GM18498 (cell line): Measurements from ENCODE around the gene SCGN.

Experiments
- ATAC-seq: cut with Tn5 transposase; IDR thresholded peaks from one replicate; pipeline ENCODE4 v1.9.1; 2021; ENCODE audit warnings: mild to moderate bottlenecking, moderate library complexity; ENCODE audit not compliant: unreplicated experiment

The SCGN gene

GRCh38 chr6:25684565-25684964, 32.5 kb downstream of the SCGN start:
- no peak for ATAC-seq

GRCh38 chr6:25685251-25685650, 33.2 kb downstream of the SCGN start:
- no peak for ATAC-seq

GRCh38 chr6:25685896-25686295, 33.9 kb downstream of the SCGN start:
- ATAC-seq = no peak

- no peak for ATAC-seq
Observed at GRCh38 chr6:25686856-25687255, 34.8 kb downstream of the SCGN start.

- no peak for ATAC-seq
Observed at GRCh38 chr6:25689966-25690365, 38.0 kb downstream of the SCGN start.

- no peak for ATAC-seq
Observed at GRCh38 chr6:25691894-25692293, 39.9 kb downstream of the SCGN start.

GRCh38 chr6:25692472-25692871, 40.5 kb downstream of the SCGN start:
- ATAC-seq = no peak

GRCh38 chr6:25694366-25694765, 42.4 kb downstream of the SCGN start:
- no peak for ATAC-seq

- ATAC-seq = no peak
Observed at GRCh38 chr6:25695671-25696070, 43.7 kb downstream of the SCGN start.

GRCh38 chr6:25697537-25698340, 45.7 kb downstream of the SCGN start:
- ATAC-seq = no peak

GRCh38 chr6:25698631-25699030, 46.6 kb downstream of the SCGN start:
- no peak for ATAC-seq

GRCh38 chr6:25699649-25700048, 47.6 kb downstream of the SCGN start:
- ATAC-seq = no peak

- ATAC-seq = no peak
Observed at GRCh38 chr6:25700761-25701160, 48.7 kb downstream of the SCGN start.

GRCh38 chr6:25701807-25702206, 49.8 kb downstream of the SCGN start:
- no peak for ATAC-seq

- ATAC-seq = no peak
Observed at GRCh38 chr6:25703005-25703404, 51.0 kb downstream of the SCGN start.

GRCh38 chr6:25704001-25704400, 52.0 kb downstream of the SCGN start:
- ATAC-seq = no peak

GRCh38 chr6:25706314-25707014, 54.4 kb downstream of the SCGN start:
- no peak for ATAC-seq

- ATAC-seq = no peak
Observed at GRCh38 chr6:25709761-25710160, 57.7 kb downstream of the SCGN start.

GRCh38 chr6:25710287-25710686, 58.3 kb downstream of the SCGN start:
- ATAC-seq = no peak

GRCh38 chr6:25713824-25714223, 61.8 kb downstream of the SCGN start:
- no peak for ATAC-seq

GRCh38 chr6:25714765-25715164, 62.8 kb downstream of the SCGN start:
- no peak for ATAC-seq

- no peak for ATAC-seq
Observed at GRCh38 chr6:25715794-25716193, 63.8 kb downstream of the SCGN start.
